GM10847 (cell line): ENCODE results near the gene LRRN1.

Experiments
- POLR2A ChIP-seq: IDR thresholded peaks from 2 replicates; pipeline ENCODE4 v1.6.1; 2011; ENCODE audit not compliant: insufficient read length; ENCODE audit errors: extremely low read depth

LRRN1 gene

DNA sequence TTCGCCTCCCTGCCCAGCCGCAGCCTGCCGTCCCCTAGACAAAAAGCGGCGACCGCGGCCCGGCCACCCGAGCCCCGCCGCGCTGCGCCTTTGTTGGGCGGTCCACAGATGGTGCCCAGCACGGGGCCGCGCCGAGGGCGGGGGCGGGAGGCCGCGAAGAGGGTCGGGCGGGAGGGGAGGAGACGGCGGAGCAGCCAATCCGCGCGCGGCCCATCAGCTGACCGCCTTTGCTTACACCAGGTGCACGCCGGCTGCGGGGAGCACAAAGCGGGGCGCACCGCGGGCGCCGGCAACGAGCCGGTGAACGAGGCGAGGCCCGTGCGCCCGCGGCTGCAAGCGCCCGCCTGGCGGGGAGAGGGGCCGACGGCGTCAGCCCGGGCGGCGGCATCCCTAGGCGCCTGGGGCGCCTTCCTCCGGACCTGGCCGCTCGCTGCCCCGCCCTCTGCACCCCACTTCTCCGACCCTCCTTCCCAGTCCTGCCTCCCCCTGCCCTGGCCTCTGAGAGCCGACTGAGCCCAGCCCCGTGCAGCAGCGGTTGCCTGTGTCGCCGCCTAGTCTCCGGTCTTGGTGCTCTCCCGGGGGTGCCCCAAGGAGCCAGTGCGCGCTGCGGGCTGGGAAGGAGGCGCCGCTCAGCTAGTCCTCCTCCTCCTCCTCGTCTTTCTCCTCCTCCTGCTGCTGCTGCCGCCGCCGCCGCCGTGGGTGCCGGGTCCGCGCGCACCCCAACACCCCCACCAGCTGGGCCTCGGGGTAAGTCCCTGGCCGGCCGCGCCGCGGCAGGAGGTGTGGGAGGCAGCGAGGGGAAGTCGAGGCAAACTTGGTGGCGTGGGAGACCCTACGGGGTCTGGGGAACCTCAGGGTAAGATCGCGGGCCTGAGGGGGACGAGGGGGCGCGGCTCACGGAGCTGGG lies at the start of gene LRRN1:
Gene LRRN1, plus strand, starts transcription at position 259 of the 907 bp plus-strand sequence. CDS start 45,211 bp downstream, outside the sequence.
- TF ChIP-seq POLR2A, result no peak

GRCh38 chr3:3753416-3753815 lies 45.8 kb upstream of the LRRN1 start:
- TF ChIP-seq POLR2A, result no peak

DNA sequence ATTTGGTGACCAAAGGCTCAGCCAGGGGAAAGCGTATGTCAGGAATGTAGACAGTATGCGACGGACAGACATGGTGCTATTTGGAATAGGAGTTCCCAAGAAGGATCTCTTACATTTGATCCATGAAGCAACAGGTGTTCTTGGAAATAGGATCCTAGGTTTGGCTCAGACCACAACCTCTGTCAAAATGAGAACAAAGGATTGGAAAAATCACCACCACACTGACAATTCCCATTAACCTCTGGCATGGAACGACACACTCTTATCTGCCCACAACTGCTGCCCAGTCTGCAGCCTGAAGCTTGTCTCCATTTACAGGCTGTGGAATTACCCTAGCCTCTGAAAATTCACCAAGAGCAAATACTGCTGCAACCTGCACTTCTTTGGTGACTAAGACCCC lies 33.6 kb upstream of the LRRN1 start:
- TF ChIP-seq POLR2A, result no peak

GRCh38 chr3:3766140-3766539 lies 33.1 kb upstream of the LRRN1 start:
- TF ChIP-seq POLR2A, result no peak

- TF ChIP-seq POLR2A, result no peak
These were observed 28.1 kb upstream of the LRRN1 start for GRCh38 chr3:3771094-3771493.

GRCh38 chr3:3771567-3771966 lies 27.7 kb upstream of the LRRN1 start:
- TF ChIP-seq POLR2A, result no peak

GRCh38 chr3:3772338-3772737 lies 26.9 kb upstream of the LRRN1 start:
- no peak for TF ChIP-seq POLR2A

GRCh38 chr3:3772920-3773319 lies 26.3 kb upstream of the LRRN1 start:
- TF ChIP-seq POLR2A, result no peak

DNA sequence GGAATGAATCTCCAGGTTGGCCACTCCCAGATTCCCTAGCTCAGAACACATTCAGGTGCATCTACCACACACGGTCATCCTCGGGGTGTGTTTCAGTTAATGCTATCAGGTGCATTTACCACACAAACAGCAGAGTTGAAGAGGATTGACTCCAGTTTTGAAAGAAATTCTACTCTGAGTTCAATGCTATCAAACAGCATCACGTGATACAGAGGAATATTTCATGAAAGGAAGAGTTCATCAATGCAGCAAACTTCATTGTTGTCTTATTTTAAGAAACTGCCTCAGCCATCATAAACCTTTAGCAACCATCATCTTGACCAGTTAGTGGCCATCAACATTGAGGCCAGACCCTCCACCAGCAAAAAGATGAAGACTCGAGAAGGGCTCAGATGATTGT lies 22.6 kb upstream of the LRRN1 start:
- no peak for TF ChIP-seq POLR2A

- no peak for TF ChIP-seq POLR2A
These were observed 21.0 kb upstream of the LRRN1 start for GRCh38 chr3:3778216-3778615.

DNA sequence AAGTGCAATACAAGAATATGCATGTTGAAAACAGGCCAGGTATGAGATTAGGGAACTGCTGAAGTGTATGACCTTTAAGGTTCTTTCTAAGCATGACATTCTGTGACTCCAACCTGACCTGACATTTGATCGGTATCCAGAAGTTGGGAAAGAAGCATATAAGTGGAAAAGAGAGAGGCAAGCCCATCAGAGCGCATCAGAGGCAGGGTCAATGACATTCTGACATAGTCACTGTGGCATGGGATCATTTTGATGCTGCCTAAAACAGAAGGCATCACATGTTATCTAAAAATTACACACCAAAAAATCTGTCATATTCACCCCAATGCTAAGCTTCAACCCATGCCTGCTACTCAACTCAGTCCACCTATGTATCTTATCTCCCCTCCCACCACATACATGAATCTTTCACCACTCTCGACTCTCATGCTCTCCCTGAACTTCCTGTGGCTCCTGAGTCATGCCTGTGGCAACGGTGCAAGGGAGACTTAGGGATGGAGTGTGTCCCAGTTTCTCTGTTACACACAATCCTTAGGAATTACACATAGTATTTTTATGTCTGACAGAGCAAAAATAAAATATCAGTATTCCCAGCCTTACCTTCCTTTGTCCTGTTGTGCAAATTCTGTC lies 20.5 kb upstream of the LRRN1 start:
- TF ChIP-seq POLR2A, result no peak

- no peak for TF ChIP-seq POLR2A
These were observed 16.8 kb upstream of the LRRN1 start for GRCh38 chr3:3782457-3782856.

GRCh38 chr3:3783210-3783609 lies 16.0 kb upstream of the LRRN1 start:
- no peak for TF ChIP-seq POLR2A

- no peak for TF ChIP-seq POLR2A
These were observed 15.5 kb upstream of the LRRN1 start for GRCh38 chr3:3783696-3784095.

- no peak for TF ChIP-seq POLR2A
These were observed 6.8 kb upstream of the LRRN1 start for GRCh38 chr3:3792391-3792790.

DNA sequence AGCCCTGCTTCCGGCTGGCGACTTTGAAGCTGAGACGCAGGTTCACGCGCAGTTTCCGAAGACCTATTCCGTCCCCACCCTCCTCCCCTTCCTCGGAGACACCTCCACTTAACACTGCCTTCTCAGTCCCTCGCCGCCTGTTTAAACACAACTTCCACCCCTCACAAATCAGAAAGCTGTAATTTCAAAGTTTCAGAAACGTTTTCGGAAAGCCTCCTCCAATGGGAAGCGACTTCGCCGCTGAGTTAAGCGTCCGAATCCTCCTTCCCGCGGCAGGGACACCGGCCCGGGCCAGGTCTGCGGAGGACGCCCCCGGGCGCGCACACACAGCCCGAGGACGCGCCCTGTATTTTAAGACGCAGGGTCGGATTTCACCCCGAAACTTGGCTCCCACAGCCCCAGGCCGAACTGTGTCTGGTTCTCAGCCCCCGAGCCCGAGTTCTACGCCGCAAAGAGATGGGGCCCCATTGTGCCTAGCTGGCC lies 559 bp upstream of the LRRN1 start:
- no peak for TF ChIP-seq POLR2A
